HG02943 (cell line): ENCODE results near the gene MAP3K20.
"Not testable (repeated sequence)": the region's sequence is repeated elsewhere in the genome, so short reads cannot be mapped to it uniquely, and the experiment has no call there.

Experiments
- ATAC-seq: cut with Tn5 transposase; IDR thresholded peaks from one replicate; pipeline ENCODE4 v1.9.1; 2021; ENCODE audit warnings: mild to moderate bottlenecking, low read depth, moderate library complexity; ENCODE audit not compliant: unreplicated experiment

MAP3K20 gene

DNA sequence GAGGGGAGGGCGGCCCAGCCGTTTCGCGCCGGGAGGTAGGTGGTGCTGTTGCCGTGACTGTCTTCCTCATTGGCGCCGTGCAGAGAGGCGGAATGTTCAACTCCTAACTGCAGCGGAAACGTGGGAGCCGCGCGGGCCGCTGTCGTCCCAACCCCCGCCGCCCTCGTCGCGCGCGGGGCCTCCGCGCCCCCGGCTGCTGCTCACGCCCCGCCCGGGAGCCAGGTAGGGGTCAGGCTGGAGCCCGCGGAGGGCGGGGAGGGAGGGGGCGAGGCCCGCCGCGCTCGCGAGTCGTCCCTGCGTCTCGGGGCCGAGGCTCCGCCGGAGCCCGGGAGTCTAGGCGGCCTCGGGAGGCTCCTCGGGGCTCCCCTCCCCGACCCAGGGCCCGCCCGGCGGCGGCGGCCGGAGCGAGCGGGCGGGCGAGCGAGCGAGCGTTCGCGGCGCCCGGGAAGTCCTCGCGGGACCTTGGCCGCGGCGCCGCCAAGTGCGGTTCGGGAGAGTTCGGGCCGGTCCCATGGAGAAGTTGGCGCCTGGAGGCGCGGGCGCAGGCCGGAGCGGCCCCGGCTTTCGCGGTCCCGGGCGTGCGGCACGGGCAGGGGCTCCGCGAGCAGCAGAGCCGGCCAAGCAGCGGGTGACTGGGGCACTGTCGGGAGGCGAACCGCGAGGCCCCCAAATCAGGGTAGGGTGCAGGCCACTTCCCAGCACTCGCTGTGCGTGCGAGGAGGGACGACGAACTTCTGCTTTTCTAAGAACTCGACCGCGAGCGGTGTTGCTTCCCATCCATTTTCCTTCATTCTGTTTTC, at the start of gene MAP3K20:
Gene MAP3K20 (plus strand): TSS at position 66 of the 800 bp plus-strand sequence. CDS start 15,186 bp downstream, outside the sequence.
- peak; percentile 53 for ATAC-seq

DNA sequence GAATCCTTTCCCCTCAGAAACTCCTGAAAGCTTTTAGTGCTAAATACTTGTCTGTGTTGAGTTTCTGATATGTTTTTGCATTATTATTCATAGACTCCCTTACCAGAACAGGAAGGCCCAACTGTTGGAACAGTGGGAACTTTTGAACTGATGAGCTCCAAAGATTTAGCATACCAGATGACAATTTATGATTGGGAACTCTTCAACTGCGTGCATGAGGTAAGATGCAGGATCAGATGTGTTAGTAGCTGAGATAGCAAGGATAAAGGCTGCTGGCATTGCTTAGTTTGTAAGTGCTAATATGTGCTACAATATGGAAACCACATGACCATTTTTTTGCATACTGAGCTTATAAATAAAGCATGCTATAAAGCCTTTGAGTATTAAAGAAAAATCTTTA, 49.2 kb upstream of the MAP3K20 start:
- ATAC-seq, result no peak

DNA sequence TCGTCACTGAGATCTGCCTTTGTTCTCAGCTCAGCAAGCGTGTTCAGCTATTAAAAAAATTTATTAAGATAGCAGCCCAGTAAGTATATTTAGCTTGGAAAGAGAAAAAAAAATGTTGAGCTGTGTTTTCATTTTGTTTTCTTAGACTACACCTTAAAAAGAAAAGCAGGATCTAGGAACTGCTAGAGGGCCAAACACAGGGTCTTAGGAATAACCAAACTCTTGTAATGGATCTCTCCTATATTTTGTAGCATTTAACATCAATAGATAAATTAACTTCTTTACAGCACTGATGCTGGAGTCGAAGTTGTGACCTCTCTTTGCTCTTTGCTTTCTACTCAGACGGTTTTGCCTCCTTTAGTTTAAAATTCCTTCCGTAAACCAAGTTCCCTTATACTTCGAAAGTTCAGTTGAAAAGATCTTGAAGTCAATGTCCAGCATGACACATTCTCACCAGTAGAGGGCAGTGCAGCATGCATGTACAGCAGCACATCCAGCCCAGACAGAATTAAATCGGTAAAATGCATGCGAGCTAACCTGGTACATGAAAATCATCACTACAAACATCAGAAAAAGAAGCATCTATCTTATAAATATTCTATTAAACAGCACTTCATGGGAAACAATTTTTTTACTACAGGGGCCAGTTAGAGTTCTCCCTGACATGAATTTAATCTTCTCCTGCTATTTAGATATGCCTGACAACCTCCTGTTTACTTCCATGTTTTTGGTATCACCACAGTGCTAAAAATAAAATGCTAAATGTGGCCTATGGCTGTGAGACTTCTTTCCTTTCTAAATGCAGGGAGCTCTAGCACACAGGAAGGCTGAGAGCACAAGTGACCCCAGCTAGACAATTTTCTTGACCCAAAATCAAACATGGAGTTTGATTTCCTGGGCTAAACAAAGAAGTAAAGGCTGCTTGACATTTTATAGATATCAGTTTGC, 48.2 kb upstream of the MAP3K20 start:
- ATAC-seq, result no peak

DNA sequence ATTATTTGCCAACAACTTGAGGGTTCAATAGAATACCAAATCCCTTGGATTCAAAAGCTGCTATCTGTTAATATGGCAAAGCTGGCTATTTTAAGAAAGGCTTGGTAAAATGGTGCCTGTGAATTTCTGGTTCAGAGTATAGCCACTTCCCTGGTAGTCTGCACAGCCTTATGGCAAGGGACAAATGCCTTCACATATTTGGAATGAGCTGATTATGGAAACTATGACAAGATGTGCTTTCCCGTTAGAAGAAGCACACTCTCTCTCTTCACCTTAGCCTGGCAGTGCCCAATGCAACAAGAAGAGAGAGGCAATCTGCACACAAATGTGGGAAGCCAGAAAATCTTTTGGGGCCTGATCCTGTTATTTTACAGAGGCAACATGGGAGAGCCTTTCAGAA, 47.5 kb upstream of the MAP3K20 start:
- no peak for ATAC-seq

DNA sequence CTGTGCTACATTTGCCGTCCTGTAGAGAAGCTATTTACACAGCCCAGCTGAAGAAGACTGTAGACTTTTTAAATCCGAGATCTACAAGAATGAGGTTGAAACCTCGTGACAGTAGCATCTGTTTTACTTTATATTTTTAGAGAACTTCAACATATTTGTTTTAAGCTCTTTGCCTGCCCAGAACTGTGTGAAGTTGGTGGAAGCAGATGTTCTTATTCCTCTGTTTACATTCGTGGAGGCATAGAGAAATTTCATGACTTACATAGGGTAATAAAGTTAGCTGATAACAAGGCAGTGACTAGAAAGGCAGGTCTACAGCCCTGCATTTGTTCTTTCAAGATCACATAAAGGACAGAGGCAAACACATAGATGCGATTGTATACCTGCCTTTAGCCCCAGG, 47.0 kb upstream of the MAP3K20 start:
- ATAC-seq, result no peak

DNA sequence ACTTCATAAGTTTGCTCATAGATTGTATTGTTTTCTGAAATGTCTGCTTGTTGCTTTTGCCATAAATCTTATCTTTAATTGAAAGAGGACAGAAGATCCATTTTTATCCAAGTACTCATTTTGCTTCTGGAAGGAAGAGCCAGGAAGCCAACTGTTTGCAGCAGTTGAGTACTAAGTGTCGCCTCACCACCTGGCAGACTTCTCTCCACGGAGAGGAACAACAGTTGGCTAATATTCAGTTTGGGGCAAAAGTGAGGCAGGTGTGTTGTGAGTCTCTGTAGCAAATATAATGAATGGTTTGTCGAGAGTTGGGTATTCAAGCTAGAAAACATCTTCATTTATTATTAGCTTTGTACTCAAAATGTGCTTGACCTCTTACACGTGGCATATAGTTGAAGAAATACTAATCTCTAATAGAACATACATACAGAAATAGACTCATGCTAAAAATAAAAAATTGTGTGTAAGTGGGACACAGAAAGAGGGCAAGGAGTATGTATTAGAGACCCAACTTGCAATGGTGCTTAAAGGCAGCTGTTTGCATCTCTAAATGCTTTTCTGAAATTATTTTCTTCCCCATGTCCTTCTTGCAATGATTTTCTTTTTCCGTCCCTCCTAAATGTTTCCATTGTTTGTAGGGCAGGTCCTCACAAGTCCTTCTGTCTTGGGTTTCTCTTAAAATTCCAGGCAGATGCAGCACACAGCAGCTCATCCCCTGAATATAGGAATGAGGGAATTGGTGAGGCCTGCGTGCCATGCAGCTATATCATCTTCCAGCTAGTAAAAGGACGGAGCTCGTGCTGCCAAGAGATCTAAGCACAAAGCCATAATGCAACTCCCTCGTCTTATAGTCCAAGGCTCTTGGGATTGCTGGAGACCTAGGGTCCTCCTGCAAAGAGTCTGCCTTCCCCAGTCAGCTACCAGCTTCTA, 44.8 kb upstream of the MAP3K20 start:
- no peak for ATAC-seq

DNA sequence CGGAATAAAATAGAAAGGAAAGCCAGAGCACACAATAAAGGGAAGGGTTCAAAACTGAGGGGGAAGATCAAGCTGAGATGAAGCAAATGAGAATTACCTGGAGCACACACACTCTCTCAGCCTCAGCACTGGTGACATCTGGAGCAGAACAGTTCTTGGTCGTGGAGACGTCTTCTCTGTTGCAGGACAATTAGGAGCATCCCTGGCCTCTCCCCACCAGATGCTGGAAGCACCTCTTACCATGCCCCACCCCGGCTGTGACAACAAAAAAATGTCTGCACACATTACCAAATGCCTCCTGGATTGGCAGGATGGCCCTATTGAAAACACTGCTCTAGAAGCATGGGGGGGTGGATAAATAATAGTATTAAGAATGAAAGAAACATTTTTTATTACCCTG, 43.6 kb upstream of the MAP3K20 start:
- no peak for ATAC-seq

DNA sequence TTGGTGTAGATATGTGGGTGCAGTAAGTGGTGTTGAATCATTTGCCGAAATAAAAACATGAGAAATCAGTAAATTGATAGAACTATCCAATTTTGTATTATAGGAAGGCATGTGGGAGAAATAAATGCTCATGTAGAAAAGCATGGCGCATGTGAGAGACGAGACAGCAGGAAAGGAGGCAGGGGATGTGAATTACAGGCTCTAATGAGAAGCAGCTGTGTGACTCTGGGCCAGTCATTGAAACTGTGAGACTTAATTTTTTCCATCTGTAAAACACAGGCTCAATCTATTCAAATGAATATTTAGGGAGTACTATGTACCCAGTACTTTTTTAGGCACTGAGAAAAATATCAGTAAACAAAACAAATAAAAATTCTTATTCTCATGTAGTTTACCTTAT, 42.6 kb upstream of the MAP3K20 start:
- ATAC-seq, result no peak

DNA sequence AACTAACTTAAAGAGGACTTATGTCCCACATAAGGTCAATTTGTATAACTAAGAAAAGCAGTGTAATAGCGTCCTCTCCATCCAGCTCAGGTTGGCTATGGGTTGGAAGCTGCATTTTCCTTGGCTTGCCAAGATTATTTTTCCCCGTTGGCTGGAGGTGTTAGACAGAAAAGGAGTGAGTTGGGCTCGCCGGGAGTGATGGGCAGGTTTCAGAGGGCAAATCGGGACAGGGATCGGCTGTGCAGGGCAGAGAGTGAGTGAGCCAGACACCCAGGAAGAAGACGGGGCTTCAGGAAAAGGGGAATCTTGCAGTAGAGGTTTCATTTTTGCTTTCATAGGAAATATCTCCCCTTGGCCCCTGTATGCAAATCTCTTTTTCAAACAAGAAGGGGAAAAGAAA, 41.5 kb upstream of the MAP3K20 start:
- no peak for ATAC-seq

DNA sequence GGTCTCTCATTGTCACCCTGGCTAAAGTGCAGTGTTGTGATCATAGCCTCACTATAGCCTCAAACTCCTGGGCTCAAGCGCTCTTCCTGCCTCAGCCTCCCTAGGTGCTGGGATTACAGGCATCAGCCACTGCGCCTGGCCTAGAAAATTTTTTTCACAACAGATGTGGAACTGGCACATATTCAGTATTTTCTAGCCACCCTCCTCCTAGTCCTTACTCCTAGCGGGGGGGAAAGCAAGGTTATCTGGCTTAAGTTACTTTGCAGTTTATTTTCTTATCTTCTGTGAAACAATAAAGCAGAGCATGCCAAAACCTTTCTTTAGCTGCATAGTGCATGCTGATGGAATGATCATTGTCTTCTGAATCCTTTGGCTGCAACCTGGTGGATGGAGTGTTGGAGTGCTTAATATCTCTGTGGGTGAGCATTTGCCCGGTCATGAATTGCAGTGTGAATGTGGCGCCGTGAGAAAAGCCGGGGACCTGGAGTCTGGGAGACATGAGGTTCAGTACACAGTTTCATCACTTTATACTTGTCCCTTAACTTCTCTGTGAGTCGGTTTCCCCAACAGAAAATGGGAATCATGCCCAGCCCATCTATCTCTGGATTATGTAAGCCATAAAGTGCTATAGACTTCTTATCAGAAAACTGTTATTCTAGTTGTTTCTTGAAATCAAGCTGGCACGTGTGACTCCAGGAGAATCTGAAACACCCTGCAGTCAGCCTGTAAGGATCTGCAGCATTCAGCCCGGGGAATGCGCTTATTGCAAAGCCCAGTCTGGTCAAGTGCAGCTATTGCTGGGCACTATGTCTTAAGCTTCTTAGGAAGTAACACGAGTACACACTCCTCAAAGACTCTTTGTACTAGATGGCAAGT, 38.2 kb upstream of the MAP3K20 start:
- ATAC-seq, result no peak

DNA sequence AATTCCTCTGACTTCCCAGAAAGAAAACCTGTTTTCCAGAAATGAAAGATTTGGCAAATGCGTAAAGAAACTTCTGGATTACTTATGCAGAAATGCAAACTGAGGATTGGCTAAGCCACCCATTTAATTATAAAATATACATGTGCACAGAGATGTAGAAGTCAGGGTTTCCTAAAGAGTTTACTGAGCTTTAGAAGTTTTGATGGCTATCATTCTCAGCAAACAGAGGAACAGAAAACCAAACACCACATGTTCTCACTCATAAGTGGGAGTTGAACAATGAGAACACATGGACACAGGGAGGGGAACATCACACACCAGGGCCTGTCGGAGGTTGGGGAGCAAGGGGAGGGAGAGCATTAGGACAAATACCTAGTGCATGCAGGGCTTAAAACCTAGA, 37.4 kb upstream of the MAP3K20 start:
- not testable (repeated sequence) for ATAC-seq

DNA sequence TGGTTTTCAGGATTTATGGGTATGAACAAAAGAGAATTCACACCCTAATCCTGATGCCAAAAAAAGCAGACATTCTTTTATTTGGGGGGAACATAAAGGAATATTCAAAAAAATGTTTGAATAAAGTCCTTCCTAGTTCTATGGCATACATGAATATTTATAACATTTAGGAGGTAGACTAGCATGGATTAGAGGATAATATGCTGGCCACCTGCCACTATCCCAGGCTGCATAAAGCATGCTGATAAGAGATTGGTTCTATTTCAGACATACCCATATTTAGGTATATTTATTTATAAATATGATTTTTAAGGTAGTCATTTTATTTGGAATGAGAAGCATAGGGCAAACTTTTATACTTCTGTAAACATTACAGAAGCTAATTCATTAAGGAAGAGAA, 34.9 kb upstream of the MAP3K20 start:
- ATAC-seq, result no peak

DNA sequence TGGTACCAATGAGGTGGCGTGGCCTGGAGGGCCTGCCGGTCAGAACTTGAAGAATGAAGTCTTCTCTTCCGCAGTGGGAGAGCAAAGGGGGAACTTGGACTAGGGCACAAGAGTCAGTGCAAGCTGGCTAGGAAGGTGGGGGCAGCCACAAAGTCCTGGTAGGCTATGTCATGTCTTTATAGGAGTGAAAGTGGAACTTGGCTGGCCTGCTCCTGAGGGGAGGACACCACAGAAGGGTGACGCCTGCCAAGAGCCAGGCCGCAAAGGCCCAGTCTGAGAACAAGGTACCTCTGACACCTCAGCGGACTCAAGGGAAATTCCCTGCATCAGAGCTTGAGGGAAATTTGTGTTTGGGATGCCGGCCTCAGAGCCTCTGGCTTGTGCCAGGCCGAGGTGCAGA, 32.2 kb upstream of the MAP3K20 start:
- ATAC-seq, result no peak

DNA sequence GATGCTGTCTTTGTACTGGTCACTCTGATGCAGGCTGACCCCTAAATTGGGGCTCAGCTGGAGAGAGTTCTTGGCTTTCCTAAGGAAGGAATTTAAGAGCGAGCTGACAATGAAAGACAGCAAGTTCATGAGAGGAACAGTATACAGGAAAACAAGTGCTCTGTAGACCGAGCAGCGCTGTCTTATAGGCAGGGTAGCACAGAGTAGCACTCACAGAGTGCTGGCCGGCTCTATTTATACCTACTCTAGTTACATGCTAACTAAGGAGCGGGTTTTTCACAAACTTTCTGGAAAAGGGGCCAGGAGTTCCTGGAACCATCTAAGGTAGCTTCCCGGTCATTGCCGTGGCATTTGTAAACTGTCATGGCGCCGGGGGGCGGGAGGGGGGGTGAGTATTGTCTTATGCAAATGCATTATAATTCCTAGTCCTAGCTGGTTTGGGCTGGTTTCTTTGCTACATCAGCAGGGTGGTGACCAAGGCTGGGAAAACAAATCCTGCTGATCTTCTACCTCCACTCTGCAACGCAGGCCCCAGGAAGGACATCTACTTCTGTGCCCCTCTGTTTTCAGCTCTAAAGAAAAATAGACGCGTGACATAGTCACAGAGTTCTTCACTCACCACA, 31.6 kb upstream of the MAP3K20 start:
- ATAC-seq, result no peak

DNA sequence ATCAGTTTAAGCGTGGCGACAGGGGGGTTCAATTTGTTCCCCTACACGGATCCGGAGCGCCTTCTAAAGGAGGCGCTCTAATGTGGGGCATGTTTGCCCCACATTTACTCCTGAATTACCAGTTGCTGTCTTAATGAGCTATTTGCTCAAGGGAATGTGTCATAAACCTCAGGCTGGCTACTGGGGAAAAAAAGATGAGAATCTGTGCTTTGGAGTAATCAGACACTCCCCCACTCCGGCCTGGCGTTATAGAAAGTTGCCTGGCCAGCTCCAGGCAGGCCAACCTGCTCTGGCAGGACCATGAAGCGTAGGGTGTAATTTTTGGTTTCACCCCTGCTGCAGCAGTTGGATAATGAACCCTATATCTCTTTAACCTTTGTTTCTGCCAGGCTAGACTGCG, 31.0 kb upstream of the MAP3K20 start:
- no peak for ATAC-seq

DNA sequence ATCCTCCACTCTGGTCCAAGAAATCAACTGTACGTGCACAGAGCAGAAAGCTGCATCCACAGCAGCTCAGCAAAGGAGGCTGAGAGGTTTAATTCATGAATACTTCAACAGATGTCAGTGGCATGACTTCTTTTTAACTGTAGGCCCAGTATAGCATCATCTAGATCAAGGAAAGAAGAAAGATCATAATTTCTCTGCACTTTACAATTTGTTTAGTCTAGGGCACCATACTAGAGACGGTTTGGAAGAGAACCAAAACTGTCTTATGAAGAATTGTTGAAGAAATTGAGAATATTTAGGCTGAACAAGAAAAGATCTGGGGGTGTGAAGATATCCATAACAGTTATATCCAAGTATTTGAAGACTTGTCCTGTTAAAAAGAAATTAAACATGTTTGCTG, 30.5 kb upstream of the MAP3K20 start:
- no peak for ATAC-seq

DNA sequence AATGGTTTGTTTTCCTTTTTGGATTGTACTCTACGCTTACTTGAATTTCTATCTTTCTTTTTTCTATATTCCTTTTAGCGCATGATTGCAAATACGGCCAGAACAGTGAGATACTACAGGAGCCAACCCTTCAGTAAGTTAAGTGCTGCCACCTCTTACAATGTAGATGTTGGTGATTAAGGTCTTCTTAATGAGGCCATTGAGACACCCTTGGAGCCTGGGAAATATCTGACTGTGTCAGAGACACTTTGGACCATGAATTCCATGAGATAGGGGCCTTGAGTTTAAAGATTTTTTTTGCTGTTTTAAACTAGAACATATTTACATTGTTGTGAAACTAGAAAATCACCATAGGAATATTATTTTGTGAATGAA, 27.1 kb upstream of the MAP3K20 start:
- no peak for ATAC-seq

DNA sequence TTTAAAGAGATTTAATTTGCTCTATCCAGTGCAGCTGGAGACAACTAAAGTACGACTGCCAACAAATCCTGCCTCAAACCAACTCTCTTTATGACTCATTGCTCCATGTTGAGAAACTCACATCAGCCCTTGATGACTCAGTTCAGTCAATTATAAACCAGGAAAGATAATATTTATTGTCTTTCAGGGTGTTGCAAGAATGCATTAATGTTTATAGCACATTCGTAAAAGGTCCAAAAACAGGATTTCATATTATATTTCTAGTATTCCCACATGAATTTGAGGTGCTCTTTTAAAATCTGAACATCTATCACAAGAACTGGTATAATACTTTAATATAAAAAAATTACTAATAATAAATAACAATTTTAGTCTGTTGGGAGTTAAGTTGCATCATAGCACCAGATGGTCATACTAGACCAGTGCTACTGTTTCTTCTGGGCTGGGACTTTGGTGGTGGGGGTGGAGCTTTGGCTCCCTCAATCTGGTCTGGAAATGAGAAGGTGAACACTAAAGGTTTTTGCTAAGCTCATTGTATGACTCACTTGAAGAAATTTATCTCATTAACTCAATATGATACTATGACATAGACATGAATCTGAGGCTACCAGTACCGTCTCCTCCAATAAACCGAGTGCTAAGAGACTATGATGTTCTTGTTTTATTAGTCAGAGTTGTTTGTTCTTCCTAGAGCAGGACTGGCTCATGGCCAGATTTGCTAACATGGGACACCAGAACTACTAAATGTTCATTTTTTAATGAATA, 26.6 kb upstream of the MAP3K20 start:
- ATAC-seq, result peak; percentile 70
